ENCODE data around the gene TMEM207. TPM values are rescaled to one million over a fixed set of nuclear protein-coding genes. Genes with fewer than 3 reads are reported as not detected.
A peak's percentile ranks its signal among the peaks of the same experiment; 100 is the strongest.

The TMEM207 gene
- total RNA-seq, 2 donors from 2014 or later = not detected

DNA sequence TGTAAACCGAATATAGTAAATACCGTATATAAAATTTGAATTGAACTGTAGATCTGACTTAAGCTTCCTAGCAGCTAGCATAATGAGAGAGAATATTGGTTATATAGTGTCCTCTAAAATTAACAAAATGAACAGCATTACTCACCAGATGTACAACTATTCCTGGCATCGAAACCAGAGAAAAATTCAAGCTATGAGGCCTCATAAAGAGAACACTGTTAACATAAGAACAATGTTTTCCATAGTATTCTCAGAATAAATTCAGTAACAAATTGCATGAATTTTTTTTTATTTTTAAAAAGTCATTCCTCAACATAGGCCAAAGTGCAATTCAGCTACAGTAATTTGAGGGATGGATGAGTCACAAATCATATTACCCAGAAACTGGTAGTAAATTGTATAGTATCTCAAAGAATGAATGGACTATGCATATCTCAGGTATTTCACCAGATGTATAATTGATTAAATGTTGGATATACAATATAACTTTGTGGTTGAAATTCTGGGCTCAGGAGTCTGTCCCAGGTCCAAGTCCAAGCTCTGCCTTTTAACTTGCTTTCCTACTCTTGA lies 5.0 kb downstream of the TMEM207 start:
- TF ChIP-seq CTCF (IDR thresholded peaks at IDR 0.05) = no peak
- Histone ChIP-seq H3K36me3 (no peaks in the 10 kb centered on the region), H3K27me3 (no peaks in the 10 kb centered on the region), H3K4me1 (no peaks in the 10 kb centered on the region), H3K9me3 (no peaks in the 10 kb centered on the region), H3K27ac (no peak overlapping the region), H3K4me3 (no peak overlapping the region)
- no peak for DNase-seq (ENCODE audit: low spot score)

DNA sequence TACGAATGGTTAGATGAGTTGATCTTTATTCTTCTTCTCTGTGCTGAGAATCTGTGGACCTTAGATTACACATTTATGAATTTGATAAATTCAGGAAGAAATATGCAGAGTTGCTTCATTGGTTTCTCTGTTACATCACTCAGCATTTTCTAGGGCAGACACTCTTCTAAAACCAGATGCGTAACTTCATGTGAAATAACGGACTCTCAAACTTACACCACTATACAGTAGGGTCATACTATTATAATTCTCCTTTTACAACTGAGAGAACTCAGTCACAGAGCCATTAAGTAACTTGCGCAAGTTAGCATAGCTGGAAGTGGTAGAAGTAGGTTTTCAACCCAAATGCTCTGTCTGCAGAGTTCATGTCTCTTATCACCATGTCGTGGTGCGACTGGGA lies 5.7 kb downstream of the TMEM207 start:
- no peak for DNase-seq (ENCODE audit: low spot score)
- Histone ChIP-seq H3K27ac (no peak overlapping the region), H3K4me3 (no peak overlapping the region), H3K9me3 (no peaks in the 10 kb centered on the region), H3K36me3 (no peaks in the 10 kb centered on the region), H3K4me1 (no peaks in the 10 kb centered on the region), H3K27me3 (no peaks in the 10 kb centered on the region)
- no peak for TF ChIP-seq CTCF (IDR thresholded peaks at IDR 0.05)

GRCh38 chr3:190443257-190443656 lies 6.4 kb downstream of the TMEM207 start:
- no peaks in the 10 kb centered on the region for H3K4me1 ChIP-seq
- H3K9me3 ChIP-seq = no peaks in the 10 kb centered on the region
- H3K27ac ChIP-seq = no peak overlapping the region
- TF ChIP-seq CTCF (IDR thresholded peaks at IDR 0.05) = peak in 1 of 2 donors; percentile 17
- no peak for DNase-seq (ENCODE audit: low spot score)
- H3K4me3 ChIP-seq = no peak overlapping the region
- H3K27me3 ChIP-seq = no peaks in the 10 kb centered on the region
- H3K36me3 ChIP-seq = no peaks in the 10 kb centered on the region

- Histone ChIP-seq H3K27ac (no peak overlapping the region), H3K4me3 (no peak overlapping the region), H3K4me1 (no peaks in the 10 kb centered on the region), H3K27me3 (no peaks in the 10 kb centered on the region), H3K36me3 (no peaks in the 10 kb centered on the region), H3K9me3 (no peaks in the 10 kb centered on the region)
- no peak for DNase-seq (ENCODE audit: low spot score)
- no peak for TF ChIP-seq CTCF (IDR thresholded peaks at IDR 0.05)
Observed at GRCh38 chr3:190442240-190442639, 7.5 kb downstream of the TMEM207 start.

- Histone ChIP-seq H3K4me1 (no peaks in the 10 kb centered on the region), H3K27me3 (no peaks in the 10 kb centered on the region), H3K27ac (no peak overlapping the region), H3K4me3 (no peak overlapping the region), H3K36me3 (no peaks in the 10 kb centered on the region), H3K9me3 (no peaks in the 10 kb centered on the region)
- no peak for TF ChIP-seq CTCF (IDR thresholded peaks at IDR 0.05)
- no peak for DNase-seq (ENCODE audit: low spot score)
Observed at GRCh38 chr3:190436331-190436730, 13.4 kb downstream of the TMEM207 start.

DNA sequence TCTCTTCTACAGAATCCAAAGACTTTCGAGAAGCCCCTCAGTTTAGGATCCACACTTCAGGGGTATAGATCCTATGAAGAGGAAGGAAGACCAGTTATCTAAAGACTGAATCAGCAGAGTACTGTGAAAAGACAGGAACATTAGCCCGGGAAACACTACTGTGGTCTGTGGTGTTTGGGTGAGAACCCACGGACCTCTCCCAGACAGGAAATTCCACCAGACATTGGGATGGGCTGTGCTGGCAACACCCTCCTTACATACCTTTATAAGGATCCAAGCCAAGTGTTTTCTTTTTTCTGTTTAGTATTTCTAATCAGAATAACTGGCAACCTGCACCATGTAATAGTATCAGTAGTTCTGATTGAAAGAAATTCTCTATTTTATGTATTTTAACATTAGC lies 14.1 kb downstream of the TMEM207 start:
- DNase-seq (ENCODE audit: low spot score) = no peak
- Histone ChIP-seq H3K4me1 (no peaks in the 10 kb centered on the region), H3K27ac (no peak overlapping the region), H3K36me3 (no peaks in the 10 kb centered on the region), H3K9me3 (no peaks in the 10 kb centered on the region), H3K27me3 (no peaks in the 10 kb centered on the region), H3K4me3 (no peak overlapping the region)
- no peak for TF ChIP-seq CTCF (IDR thresholded peaks at IDR 0.05)

All from right atrium auricular region (tissue), 2 donors.